ENCODE measurements around the gene CRIM1. TPM values are rescaled to one million over a fixed set of nuclear protein-coding genes. Genes with fewer than 3 reads are reported as not detected.

Gene CRIM1
- total RNA-seq, 1 donor from 2014 or later, result 35.3 TPM

DNA sequence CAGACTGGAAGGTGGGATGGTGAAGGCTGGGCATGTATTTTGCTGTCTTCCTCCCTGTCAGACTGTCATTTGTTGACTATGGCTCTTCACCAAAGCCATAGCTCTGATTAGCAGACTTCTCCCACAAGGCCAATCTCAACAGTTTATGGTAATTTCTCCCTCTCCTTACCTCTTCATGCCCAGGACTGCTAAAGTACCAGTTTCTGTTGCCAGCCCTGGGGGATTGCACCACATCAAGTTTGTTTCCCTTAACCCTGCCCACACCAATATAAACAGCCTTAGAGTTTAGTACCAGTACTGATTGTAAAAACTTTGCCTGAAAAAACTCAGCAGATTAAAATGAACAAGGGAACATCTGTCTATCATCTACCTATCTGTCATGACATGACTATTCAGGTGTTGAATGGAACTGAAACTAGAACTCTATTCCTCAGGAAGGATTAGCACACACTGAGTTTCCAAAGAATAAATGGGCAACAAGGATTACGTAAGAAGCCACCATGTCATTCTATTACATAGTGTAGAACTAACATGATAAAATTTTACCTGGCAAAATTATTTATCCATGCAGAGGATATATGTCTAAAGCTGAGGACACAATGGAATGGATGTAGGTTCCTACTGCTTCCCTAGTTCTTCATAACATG is 228.7 kb downstream of the CRIM1 start:
- DNase-seq (ENCODE audit: low read depth) (no peak), FAIRE-seq (no peak)
- no peak for TF ChIP-seq CTCF (IDR thresholded peaks at IDR 0.05; ENCODE audit: insufficient read depth, low read length, severe bottlenecking)
- H3K36me3 ChIP-seq (ENCODE audit: control insufficient read depth, insufficient read depth, low read length), result peaks cover 10% of the 10 kb centered on the region
- no peaks in the 10 kb centered on the region for H3K27me3 ChIP-seq (ENCODE audit: control insufficient read depth, insufficient read depth, low read length)
- H3K4me3 ChIP-seq (ENCODE audit: low read depth, low read length), result no peak overlapping the region

GRCh38 chr2:36586672-36587071 is 231.1 kb downstream of the CRIM1 start:
- TF ChIP-seq CTCF (IDR thresholded peaks at IDR 0.05; ENCODE audit: insufficient read depth, low read length, severe bottlenecking), result no peak
- FAIRE-seq (no peak), DNase-seq (ENCODE audit: low read depth) (no peak)
- Histone ChIP-seq H3K27me3 (ENCODE audit: control insufficient read depth, insufficient read depth, low read length) (no peaks in the 10 kb centered on the region), H3K36me3 (ENCODE audit: control insufficient read depth, insufficient read depth, low read length) (peaks cover 9% of the 10 kb centered on the region), H3K4me3 (ENCODE audit: low read depth, low read length) (no peak overlapping the region)

- TF ChIP-seq CTCF (IDR thresholded peaks at IDR 0.05; ENCODE audit: insufficient read depth, low read length, severe bottlenecking), result no peak
- FAIRE-seq, result no peak
- H3K36me3 ChIP-seq (ENCODE audit: control insufficient read depth, insufficient read depth, low read length), result peaks cover 9% of the 10 kb centered on the region
- no peak overlapping the region for H3K4me3 ChIP-seq (ENCODE audit: low read depth, low read length)
- no peak for DNase-seq (ENCODE audit: low read depth)
- H3K27me3 ChIP-seq (ENCODE audit: control insufficient read depth, insufficient read depth, low read length), result no peaks in the 10 kb centered on the region
Measured at GRCh38 chr2:36587101-36587500, 231.5 kb downstream of the CRIM1 start.

DNA sequence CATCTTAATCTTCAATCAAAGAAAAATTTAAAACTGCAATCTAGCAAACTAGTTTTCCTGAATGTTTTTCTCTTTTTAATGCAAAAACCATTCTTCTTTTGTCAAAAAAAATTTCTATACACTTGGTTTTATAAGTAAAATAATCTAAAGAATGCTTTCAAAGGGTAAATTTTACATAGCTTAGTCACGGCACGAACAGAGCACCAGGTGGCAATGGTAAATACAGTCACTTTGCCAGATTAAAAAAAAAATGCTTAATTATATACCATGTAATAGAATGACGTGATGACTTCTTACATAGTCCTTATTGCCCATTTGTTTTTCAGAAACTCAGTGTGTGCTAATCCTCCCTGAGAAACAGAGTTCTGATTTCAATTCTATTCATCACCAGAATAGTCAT is 232.0 kb downstream of the CRIM1 start:
- TF ChIP-seq CTCF (IDR thresholded peaks at IDR 0.05; ENCODE audit: insufficient read depth, low read length, severe bottlenecking), result no peak

DNA sequence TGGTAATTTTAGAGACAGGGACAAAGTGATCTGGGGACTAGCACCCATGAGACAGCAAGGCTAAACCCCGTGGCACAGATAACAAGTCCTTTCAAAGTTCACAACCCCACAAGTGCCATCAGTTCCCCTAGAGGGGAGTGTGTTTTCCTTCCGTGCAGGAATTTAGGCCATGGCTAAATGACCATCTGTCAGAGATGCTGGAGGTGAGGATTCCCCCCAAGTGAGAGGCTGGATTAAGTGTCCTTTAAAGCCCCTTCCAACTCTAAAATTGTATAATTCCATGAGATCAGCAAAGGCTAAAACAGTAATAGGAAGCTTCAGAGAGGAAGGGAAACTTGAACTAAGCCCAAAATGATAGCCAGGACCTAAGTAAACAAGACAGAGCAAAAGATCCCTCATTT is 233.7 kb downstream of the CRIM1 start:
- H3K36me3 ChIP-seq (ENCODE audit: control insufficient read depth, insufficient read depth, low read length), result peaks cover 6% of the 10 kb centered on the region
- DNase-seq (ENCODE audit: low read depth), result no peak
- H3K27me3 ChIP-seq (ENCODE audit: control insufficient read depth, insufficient read depth, low read length), result no peaks in the 10 kb centered on the region
- no peak for TF ChIP-seq CTCF (IDR thresholded peaks at IDR 0.05; ENCODE audit: insufficient read depth, low read length, severe bottlenecking)
- no peak for FAIRE-seq
- H3K4me3 ChIP-seq (ENCODE audit: low read depth, low read length), result no peak overlapping the region

More for the DNA sequence above, 232.0 kb downstream of the CRIM1 start:
- DNase-seq (ENCODE audit: low read depth) (no peak), FAIRE-seq (no peak)
- Histone ChIP-seq H3K27me3 (ENCODE audit: control insufficient read depth, insufficient read depth, low read length) (no peaks in the 10 kb centered on the region), H3K4me3 (ENCODE audit: low read depth, low read length) (no peak overlapping the region), H3K36me3 (ENCODE audit: control insufficient read depth, insufficient read depth, low read length) (peaks cover 9% of the 10 kb centered on the region)

GRCh38 chr2:36594849-36595248 is 239.3 kb downstream of the CRIM1 start:
- DNase-seq (ENCODE audit: low read depth), result no peak
- Histone ChIP-seq H3K27me3 (ENCODE audit: control insufficient read depth, insufficient read depth, low read length) (no peaks in the 10 kb centered on the region), H3K4me3 (ENCODE audit: low read depth, low read length) (no peak overlapping the region), H3K36me3 (ENCODE audit: control insufficient read depth, insufficient read depth, low read length) (peaks cover 2% of the 10 kb centered on the region)
- FAIRE-seq, result no peak
- no peak for TF ChIP-seq CTCF (IDR thresholded peaks at IDR 0.05; ENCODE audit: insufficient read depth, low read length, severe bottlenecking)

All from bronchial epithelial cell (primary cell).